NCI-H774 (cell line): ENCODE results near the gene PHRF1.
"Not testable (repeated sequence)": the region's sequence is repeated elsewhere in the genome, so short reads cannot be mapped to it uniquely, and the experiment has no call there.

Experiments used
- DNase-seq: peaks from one replicate; lab custom pipeline; 2025; lab: John Stamatoyannopoulos, UW

PHRF1 gene

GRCh38 chr11:559020-559620, 17.1 kb upstream of the PHRF1 start:
- DNase-seq = no peak

GRCh38 chr11:559712-560304, 16.5 kb upstream of the PHRF1 start:
- DNase-seq = no peak

GRCh38 chr11:560305-561147, 15.7 kb upstream of the PHRF1 start, which contains the start of the genes LMNTD2 and RASSF7:
Gene LMNTD2, minus strand, starts transcription at chr11:560738. Its CDS starts 22 bp downstream, at chr11:560716.
Gene RASSF7, plus strand, starts transcription at chr11:560970. Its CDS starts 799 bp downstream, at chr11:561769.
- peak; percentile 91 for DNase-seq

- DNase-seq = no peak
Observed at GRCh38 chr11:561148-562003, 14.9 kb upstream of the PHRF1 start.

GRCh38 chr11:562046-562645, 14.1 kb upstream of the PHRF1 start:
- DNase-seq = no peak

GRCh38 chr11:563066-563811, 13.0 kb upstream of the PHRF1 start:
- no peak for DNase-seq

GRCh38 chr11:563812-564578, 12.3 kb upstream of the PHRF1 start:
- no peak for DNase-seq

- no peak for DNase-seq
Observed at GRCh38 chr11:565921-566509, 10.3 kb upstream of the PHRF1 start.

- no peak for DNase-seq
Observed at GRCh38 chr11:567011-567628, 9.2 kb upstream of the PHRF1 start.

GRCh38 chr11:567629-568292, 8.5 kb upstream of the PHRF1 start:
- DNase-seq = no peak

GRCh38 chr11:568306-569157, 7.7 kb upstream of the PHRF1 start:
- peak; percentile 96 for DNase-seq

- DNase-seq = no peak
Observed at GRCh38 chr11:569158-569885, 6.9 kb upstream of the PHRF1 start.

GRCh38 chr11:571802-572185, 4.5 kb upstream of the PHRF1 start:
- no peak for DNase-seq

GRCh38 chr11:573146-573759, 3.0 kb upstream of the PHRF1 start:
- DNase-seq = no peak

- not testable (repeated sequence) for DNase-seq
Observed at GRCh38 chr11:574031-574570, 2.2 kb upstream of the PHRF1 start.

- no peak for DNase-seq
Observed at GRCh38 chr11:574632-575312, 1.5 kb upstream of the PHRF1 start.
